ENCODE data around the gene CDKAL1.

CDKAL1 gene

GRCh38 chr6:21024616-21025015, 490.4 kb downstream of the CDKAL1 start:
- CTCF ChIA-PET: no interaction called here
- no peak for DNase-seq (ENCODE audit: extremely low spot score)
- POLR2A ChIA-PET: no interaction called here
- no peak for TF ChIP-seq CTBP1 (IDR thresholded peaks at IDR 0.05; ENCODE audit: borderline replicate concordance)
- no peak for TF ChIP-seq LEF1 (IDR thresholded peaks at IDR 0.05; ENCODE audit: borderline replicate concordance)
- TF ChIP-seq FOXM1 (IDR thresholded peaks at IDR 0.05; ENCODE audit: borderline replicate concordance): no peak
- TF ChIP-seq HDGF (IDR thresholded peaks at IDR 0.05; ENCODE audit: borderline replicate concordance): no peak
- no peak for TF ChIP-seq TARDBP (IDR thresholded peaks at IDR 0.05)

- ChIA-PET CTCF (no interaction called here), POLR2A (no interaction called here)
- TF ChIP-seq CTBP1 (IDR thresholded peaks at IDR 0.05; ENCODE audit: borderline replicate concordance) (no peak), HDGF (IDR thresholded peaks at IDR 0.05; ENCODE audit: borderline replicate concordance) (no peak), SP1 (IDR thresholded peaks at IDR 0.05) (no peak)
- no peak for DNase-seq (ENCODE audit: extremely low spot score)
These were observed 492.5 kb downstream of the CDKAL1 start for GRCh38 chr6:21026576-21027273.

GRCh38 chr6:21027507-21027906, 493.2 kb downstream of the CDKAL1 start:
- no peak for DNase-seq (ENCODE audit: extremely low spot score)
- ChIA-PET CTCF (no interaction called here), POLR2A (no interaction called here)
- TF ChIP-seq L3MBTL2 (conservative IDR thresholded peaks at IDR 0.05): no peak
- TF ChIP-seq FOXA1 (IDR thresholded peaks at IDR 0.05): no peak
- no peak for TF ChIP-seq SUZ12 (IDR thresholded peaks at IDR 0.05)
- no peak for TF ChIP-seq ARNT (IDR thresholded peaks at IDR 0.05)
- no peak for TF ChIP-seq FOXK2 (IDR thresholded peaks at IDR 0.05)
- TF ChIP-seq SP1 (IDR thresholded peaks at IDR 0.05): no peak
- no peak for TF ChIP-seq ZNF384 (IDR thresholded peaks at IDR 0.05)
- no peak for TF ChIP-seq TARDBP (IDR thresholded peaks at IDR 0.05)
- no peak for TF ChIP-seq BHLHE40 (IDR thresholded peaks at IDR 0.05; ENCODE audit: borderline replicate concordance)
- no peak for TF ChIP-seq FOXM1 (IDR thresholded peaks at IDR 0.05; ENCODE audit: borderline replicate concordance)
- no peak for TF ChIP-seq CTBP1 (IDR thresholded peaks at IDR 0.05; ENCODE audit: borderline replicate concordance)
- TF ChIP-seq PKNOX1 (IDR thresholded peaks at IDR 0.05): no peak
- no peak for TF ChIP-seq NFRKB (IDR thresholded peaks at IDR 0.05)
- no peak for TF ChIP-seq HDGF (IDR thresholded peaks at IDR 0.05; ENCODE audit: borderline replicate concordance)
- TF ChIP-seq LEF1 (IDR thresholded peaks at IDR 0.05; ENCODE audit: borderline replicate concordance): no peak
- no peak for TF ChIP-seq ELF4 (IDR thresholded peaks at IDR 0.05)

- ChIA-PET POLR2A (no interaction called here), CTCF (no interaction called here)
- DNase-seq (ENCODE audit: extremely low spot score): no peak
- TF ChIP-seq NFRKB (IDR thresholded peaks at IDR 0.05) (no peak), HDGF (IDR thresholded peaks at IDR 0.05; ENCODE audit: borderline replicate concordance) (no peak), CTBP1 (IDR thresholded peaks at IDR 0.05; ENCODE audit: borderline replicate concordance) (no peak), BHLHE40 (IDR thresholded peaks at IDR 0.05; ENCODE audit: borderline replicate concordance) (no peak), ZNF384 (IDR thresholded peaks at IDR 0.05) (no peak), ELF4 (IDR thresholded peaks at IDR 0.05) (no peak), SUZ12 (IDR thresholded peaks at IDR 0.05) (no peak), FOXA1 (IDR thresholded peaks at IDR 0.05) (no peak), PKNOX1 (IDR thresholded peaks at IDR 0.05) (no peak), FOXK2 (IDR thresholded peaks at IDR 0.05) (no peak), FOXM1 (IDR thresholded peaks at IDR 0.05; ENCODE audit: borderline replicate concordance) (no peak), SP1 (IDR thresholded peaks at IDR 0.05) (no peak), LEF1 (IDR thresholded peaks at IDR 0.05; ENCODE audit: borderline replicate concordance) (no peak), ARNT (IDR thresholded peaks at IDR 0.05) (no peak), L3MBTL2 (conservative IDR thresholded peaks at IDR 0.05) (no peak), TARDBP (IDR thresholded peaks at IDR 0.05) (no peak)
These were observed 496.9 kb downstream of the CDKAL1 start for GRCh38 chr6:21031182-21031581.

GRCh38 chr6:21033084-21033483, 498.8 kb downstream of the CDKAL1 start:
- no peak for TF ChIP-seq TARDBP (IDR thresholded peaks at IDR 0.05)
- DNase-seq (ENCODE audit: extremely low spot score): no peak
- ChIA-PET CTCF (no interaction called here), POLR2A (no interaction called here)

- no peak for TF ChIP-seq ARNT (IDR thresholded peaks at IDR 0.05)
- no peak for TF ChIP-seq PKNOX1 (IDR thresholded peaks at IDR 0.05)
- DNase-seq (ENCODE audit: extremely low spot score): no peak
- ChIA-PET CTCF (no interaction called here), POLR2A (no interaction called here)
These were observed 499.3 kb downstream of the CDKAL1 start for GRCh38 chr6:21033575-21034026.

- no peak for TF ChIP-seq PKNOX1 (IDR thresholded peaks at IDR 0.05)
- ChIA-PET CTCF (no interaction called here), POLR2A (no interaction called here)
- DNase-seq (ENCODE audit: extremely low spot score): no peak
These were observed 500.1 kb downstream of the CDKAL1 start for GRCh38 chr6:21034345-21034744.
